Ramos (cell line): ENCODE results near the gene MYO16.
"Not testable (repeated sequence)": the region's sequence is repeated elsewhere in the genome, so short reads cannot be mapped to it uniquely, and the experiment has no call there.

Experiments used
- in situ Hi-C: fragments of 300-500 bp; cut with MboI; formaldehyde crosslinking; loops from one replicate; pipeline ENCODE4 v1.14.3; 2022; ENCODE audit warnings: low sequenced_read_pairs; ENCODE audit not compliant: unreplicated experiment

Gene MYO16

DNA sequence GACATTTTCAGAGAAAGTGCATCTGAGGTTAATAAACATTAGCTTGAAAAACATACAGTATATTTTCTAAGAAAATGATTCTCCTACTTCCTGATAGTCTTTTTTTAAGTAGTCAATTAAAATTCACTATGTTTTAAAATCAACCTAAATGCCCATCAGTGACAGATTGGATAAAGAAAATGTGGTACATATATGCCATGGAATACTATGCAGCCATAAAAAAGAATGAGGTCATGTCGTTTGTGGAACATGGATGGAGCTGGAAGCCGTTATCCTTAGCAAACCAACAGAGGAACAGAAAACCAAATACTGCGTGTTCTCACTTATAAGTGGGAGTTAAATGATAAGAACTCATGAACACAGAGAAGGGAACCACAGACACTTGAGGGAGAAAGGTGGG is 462.8 kb downstream of the MYO16 start:
- in situ Hi-C loops: not testable (repeated sequence)

GRCh38 chr13:109093998-109094397 is 464.6 kb downstream of the MYO16 start:
- in situ Hi-C loops: no loop called here

- in situ Hi-C loops: no loop called here
These were observed 465.7 kb downstream of the MYO16 start for GRCh38 chr13:109095126-109095525.

DNA sequence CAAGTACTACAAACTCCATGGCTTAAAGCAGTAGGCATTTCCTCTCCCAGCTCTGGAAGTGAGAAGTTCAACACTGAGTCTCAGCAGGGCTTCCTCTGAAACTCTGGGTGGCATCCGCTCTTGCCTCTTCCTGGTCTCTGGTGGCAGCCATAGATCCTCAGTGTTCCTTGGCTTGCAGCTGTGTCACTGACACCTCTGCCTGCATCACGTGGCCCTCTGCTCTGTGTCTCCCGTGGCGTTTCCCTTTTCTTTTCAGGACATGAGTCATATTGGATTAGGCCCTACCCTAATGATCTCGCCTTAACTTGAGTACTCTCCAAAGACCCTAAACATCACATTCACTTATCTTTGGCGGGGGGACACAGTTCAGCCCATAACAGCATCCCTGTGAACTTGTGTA is 466.7 kb downstream of the MYO16 start:
- in situ Hi-C loops: no loop called here

DNA sequence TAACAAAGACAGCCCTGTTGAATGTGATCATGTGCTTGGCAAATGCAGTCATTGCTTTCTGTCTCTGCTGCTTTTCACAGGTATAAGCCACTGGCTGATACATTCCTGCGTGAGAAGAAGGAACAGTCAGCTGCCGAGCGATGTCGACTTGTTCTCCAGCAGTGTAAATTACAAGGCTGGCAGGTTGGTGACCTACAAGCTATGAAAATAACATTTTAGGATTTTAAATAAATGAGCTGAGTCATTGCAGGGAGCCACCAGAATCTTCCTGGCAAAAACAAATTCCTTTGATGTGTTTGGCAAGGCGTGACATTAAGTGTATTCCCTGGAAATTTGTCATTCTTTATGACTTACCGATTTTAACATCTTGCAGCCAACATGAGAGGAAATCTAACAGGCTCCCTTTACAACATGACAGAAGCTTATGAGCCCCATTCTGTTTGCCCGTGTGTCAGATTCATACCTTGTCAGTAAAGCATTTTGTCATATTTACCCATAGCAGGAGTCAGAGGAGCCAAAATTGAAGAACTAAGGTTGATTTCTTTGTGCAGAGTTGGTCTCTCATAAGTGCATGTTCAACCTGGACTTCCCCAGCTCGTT is 471.4 kb downstream of the MYO16 start:
- in situ Hi-C loops: no loop called here

DNA sequence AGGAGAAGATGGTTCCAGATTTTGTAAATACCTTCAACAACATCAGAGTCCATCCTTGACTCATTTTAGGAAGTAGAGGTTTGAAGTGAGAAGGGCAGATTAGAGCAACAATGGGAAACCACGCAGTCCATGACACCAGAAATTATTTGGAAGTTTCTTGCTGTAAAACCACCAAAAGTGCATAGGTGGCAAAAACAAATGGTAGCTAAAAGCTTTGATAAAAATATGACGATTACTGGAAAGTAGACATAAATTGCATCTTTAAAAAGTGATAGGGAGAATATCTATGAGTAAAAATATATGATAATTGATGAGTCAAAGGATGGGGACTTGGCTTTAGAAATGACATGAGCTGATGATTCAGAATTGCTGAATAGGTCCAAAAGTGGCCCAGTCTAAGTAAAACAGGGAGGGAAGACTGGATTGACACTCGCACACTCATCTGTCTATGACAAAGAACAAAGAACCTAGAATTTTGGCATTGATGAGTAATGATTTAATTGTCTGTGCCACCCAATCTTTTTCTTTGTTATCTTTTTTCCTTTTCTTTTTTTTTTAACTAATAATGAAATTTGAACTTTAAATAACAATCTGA is 472.2 kb downstream of the MYO16 start:
- in situ Hi-C loops: no loop called here

DNA sequence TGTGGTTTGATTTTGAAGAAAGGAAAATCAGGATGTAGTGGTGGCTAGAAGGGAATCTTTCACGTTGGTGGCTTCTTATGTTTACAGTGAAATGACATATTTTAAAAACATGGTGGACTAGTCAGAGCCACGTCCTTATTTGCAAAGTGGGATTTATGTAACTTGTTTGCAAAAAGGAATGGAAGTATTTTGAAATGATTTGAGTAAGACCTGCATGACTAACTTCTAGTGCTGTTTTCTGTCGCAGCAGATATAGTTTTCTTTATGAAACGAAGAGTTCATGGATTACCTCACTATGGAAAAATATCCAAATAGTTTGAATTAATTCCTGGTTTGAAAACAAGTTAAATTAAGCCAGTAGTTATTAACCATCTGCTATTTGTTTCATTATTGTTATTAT is 476.5 kb downstream of the MYO16 start:
- in situ Hi-C loops: no loop called here

DNA sequence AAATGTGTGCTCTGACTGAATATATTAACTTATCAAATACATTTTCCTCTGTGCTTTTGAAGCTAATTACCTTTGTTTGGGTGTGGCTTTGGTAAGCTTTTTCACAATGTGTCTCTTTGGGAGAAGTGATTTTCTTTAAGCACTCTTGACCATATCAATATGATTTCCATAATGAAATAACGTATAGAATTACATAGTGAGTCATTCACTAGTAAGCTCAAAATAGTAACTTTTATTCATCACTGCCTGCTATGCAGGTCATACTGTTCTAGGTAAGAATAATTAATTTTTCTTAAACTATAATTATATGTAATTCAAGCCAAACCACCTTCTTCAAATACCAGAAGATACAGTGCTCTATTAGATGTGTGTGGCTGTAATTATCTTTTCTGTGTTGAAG is 480.7 kb downstream of the MYO16 start:
- in situ Hi-C loops: no loop called here

DNA sequence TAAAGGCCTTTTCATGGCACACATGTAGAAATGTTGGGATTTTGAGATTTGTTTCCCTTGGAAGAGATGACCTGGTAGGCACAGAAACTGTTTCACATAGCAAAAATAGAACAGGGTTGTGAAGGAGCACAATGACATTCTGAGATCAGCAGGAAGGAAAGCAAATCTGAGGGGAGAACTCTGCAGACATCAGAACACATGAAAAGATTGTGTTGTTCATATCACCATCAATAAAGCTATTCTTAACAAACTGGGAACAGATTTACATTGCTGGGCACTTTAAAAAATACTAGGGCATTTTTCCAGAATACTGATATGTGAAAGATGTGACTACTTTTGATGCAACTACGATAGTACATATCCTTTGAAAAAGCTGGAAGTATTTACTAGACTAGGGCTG is 481.7 kb downstream of the MYO16 start:
- in situ Hi-C loops: no loop called here

GRCh38 chr13:109113427-109113826 is 484.0 kb downstream of the MYO16 start:
- in situ Hi-C loops: no loop called here

DNA sequence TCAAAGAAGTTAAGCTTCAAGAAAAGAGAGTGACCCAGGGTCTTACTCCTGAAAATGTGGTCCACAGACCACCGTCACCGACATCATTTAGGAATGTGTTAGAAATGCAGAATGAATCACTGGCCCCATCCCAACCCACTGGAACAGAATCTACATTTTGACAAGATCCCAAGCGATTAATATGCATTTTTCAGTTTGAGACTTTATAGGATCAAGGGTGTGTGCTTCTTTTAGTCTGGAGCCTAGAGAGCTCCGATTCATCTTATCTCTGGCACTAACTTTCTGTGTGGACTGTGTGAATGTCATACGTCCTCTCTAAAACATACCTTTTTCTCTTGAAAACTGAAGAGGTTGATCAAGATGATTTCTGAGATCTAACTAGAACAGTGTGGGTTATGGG is 484.8 kb downstream of the MYO16 start:
- in situ Hi-C loops: no loop called here

DNA sequence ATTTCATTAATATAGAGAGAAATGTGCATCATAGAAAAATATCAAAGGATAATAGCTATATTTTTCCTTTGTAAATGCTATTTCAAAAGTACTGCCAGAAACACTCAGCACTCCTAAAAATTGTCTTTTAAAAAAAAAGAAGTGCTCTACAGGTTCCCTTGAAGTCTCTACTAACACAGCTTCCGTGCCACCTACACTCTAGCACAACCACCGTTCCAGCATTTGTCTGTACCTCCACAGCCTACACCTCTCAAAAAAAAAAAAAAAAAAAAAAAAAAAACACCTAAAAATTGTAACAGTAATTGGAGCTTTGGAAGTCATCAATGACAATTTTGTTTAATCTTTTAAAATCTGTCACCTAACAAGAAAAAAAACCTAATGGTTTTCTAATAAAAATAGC is 485.6 kb downstream of the MYO16 start:
- in situ Hi-C loops: no loop called here

DNA sequence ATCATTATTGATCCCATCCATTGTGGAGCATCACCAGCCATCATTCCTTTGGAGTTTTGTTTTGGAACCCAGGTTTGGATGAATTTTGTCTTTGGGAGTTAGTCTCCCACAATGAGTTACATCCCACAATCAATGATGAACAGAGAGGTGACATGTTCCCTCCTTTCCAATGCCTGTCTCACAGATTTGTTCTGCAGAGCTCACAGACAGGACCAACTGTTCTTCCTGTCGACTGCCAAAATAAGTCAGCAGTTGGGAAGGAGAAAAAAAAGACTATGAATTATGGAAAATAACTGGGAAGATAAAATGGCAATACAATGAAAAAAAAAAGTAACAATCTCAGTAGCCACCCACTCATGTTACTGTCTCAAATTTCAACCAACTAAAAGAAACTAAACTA is 489.1 kb downstream of the MYO16 start:
- in situ Hi-C loops: no loop called here

GRCh38 chr13:109119896-109120295 is 490.5 kb downstream of the MYO16 start:
- in situ Hi-C loops: no loop called here

DNA sequence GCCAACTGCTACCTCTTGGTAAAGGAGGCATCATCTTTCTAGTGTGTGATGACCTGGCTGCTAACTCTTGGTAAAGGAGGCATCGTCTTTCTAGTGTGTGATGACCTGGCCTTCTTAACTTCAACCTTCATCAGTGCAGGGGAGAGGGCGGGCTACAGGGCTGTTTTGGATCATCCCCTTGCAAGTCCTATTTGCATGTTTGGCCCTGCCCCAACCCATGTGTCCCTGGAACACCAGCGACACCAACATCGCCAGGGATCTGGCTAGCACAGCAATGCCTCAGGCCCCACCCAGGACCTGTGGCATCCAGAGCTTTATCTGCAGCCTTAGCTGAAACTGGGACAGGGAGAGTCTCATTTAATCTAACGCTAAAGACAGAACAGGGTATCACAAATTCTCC is 492.4 kb downstream of the MYO16 start:
- in situ Hi-C loops: no loop called here

DNA sequence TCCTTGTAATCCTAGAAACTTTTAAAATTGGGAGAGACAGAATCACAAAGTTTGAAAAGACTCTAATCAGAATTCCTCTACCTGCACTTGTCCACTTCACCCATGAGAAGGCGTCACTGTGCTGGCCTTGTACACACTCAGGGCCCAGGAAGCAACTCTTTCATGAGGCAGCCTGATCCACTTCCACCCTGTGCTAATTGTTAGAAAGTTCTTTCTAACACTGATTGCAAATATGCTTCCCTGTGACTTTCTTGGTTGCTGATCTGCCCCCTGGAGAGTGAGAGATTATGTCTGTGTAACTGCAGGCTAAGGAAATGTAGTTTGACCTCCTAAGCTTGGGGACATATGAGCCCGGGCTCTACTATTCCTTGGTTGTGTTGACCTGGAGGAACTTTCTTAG is 494.6 kb downstream of the MYO16 start:
- in situ Hi-C loops: no loop called here

DNA sequence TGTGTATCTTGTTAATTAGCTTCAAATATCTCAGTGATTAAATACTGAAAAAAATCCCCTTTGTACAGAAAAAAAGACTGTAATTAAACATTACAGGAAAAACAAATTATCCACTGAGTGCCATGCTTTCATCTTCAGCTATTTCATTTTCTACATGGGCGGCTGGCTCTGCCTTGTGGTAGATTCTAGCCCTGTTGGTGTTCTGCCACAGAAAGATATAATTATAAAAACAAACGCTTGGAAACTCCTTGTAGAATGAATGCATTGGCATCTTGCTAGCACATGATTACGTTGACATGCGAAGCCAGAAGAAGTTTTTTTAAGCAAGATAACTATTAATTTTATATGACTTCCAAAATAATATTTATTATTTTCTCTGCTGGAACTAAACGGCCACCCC is 496.8 kb downstream of the MYO16 start:
- in situ Hi-C loops: no loop called here

DNA sequence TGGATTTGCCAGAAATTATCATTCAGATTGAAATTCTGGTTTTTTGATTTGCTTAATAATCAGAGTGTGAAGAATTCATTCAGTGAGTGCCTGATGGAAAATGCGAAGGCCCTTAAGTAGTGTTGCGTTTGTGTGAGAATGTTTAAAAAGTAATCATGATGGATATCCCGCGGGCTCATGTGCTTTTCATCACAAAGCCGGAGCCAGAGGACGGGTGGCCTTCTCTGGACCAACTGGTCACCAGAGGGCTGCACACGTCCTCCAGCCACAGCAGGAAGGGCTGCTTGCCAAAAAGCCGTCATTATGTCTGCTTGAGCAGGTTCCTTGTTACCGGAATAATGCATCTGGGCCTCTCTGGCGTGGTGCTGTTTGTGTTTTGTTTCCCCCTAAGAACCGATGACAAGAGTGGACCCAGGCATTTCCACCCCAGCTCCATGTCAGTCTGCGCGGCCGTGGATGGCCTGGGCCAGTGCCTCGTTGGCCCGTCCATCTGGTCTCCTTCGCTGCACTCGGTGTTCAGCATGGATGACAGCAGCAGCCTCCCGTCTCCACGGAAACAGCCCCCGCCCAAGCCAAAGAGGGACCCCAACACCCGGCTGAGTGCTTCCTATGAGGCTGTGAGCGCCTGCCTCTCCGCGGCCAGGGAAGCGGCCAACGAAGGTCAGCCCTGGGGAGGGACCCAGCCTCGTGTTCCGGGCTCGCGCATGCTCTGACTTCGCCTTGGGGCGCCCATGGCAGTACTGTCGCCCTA is 497.7 kb downstream of the MYO16 start:
- in situ Hi-C loops: no loop called here

DNA sequence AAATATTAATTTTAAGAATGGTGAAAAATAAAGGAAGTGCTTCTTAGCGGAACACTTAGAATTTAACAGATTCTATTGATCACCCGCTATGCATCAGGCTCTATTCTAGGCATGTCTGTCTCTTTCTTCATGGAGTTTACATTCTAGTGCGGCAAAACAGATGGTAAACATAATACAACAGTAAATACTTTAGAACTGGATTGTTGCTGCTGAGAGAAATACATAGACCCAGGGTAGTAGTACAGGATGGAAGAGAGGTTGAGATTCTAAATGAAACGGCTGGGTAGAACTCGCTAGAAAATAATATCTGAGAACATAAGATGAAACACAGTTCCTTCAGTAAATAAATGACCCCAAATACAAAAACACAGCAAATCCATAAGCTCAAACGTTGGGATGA is 498.7 kb downstream of the MYO16 start:
- in situ Hi-C loops: no loop called here

DNA sequence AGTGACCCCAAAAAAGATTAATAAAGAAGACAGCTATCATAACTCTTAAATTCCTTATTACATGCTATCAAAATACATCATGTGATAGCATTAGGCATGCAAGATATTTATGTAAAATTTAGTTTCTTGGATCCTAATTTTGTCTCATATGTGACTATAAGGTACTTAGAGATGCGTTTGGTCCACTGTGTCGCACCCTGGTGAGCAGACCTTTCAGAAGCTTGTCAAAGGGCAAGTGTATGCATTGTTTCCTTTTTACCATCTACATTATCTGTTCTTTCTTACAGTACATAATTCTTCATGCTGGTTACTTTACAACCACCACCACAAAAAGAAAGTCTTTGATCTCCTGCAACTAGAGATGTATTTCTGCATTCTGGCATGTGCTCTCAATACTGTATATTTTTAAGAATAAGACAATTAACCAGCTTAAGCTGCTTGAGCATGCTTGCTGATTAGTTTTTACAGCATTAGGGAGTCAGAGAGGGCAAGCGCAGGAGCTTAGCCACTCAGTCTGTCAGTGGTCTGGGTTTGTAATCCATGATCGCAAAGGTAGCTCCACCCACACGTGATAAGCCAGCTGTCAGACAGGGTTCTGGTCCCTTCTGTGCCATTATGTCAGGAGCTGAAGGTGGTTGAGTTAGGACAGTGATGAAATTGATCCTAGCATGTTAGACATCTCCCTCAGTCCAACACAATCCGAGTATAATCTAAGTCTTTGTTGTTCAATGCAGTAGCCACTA is 500.9 kb downstream of the MYO16 start:
- in situ Hi-C loops: no loop called here

DNA sequence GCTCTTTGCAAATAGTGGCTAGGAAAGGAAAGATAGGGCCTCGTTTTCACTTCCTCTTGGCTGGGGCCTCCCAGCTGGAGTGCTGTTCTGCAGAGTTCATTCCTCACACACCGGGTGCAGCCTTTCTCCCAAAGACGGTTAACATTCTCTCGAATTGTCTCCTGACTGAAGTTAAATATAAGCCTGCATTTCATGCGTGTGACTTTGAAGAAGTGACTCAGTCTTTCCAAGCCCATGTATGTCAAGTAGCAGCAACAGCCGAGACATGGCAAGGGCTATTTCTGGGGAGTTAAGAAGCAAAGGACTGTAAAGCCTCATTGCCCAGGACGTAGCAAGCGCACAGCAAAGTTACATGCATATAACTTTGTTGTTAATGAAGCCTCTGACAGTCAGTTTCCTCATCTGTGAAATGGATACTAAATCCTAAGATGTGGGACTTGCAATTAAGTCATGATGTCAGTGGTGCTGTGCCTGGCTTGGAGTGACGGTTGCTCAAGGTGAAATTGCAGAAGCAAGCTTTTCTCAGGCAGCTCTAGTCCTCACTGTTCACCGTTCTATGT is 502.4 kb downstream of the MYO16 start:
- in situ Hi-C loops: no loop called here
